GM13976 (cell line): Measurements from ENCODE around the gene RIN3.

ENCODE experiments used
- DNase-seq: peaks from one replicate; pipeline ENCODE4 v3.0.0; 2012; ENCODE audit warnings: low spot score
- CTCF ChIP-seq: IDR thresholded peaks from 2 replicates; pipeline ENCODE4 v1.5.1; 2012; ENCODE audit warnings: borderline replicate concordance, mild to moderate bottlenecking; ENCODE audit not compliant: insufficient read depth; ENCODE audit errors: extremely low read depth, missing control alignments, control extremely low read depth
- in situ Hi-C: fragments of 300-500 bp; cut with MboI; formaldehyde crosslinking; loops from one replicate; pipeline ENCODE4 v1.12.0; 2022; ENCODE audit warnings: low sequenced_read_pairs, mixed read lengths, inconsistent platforms; ENCODE audit not compliant: unreplicated experiment

The RIN3 gene

GRCh38 chr14:92658684-92659083 lies 145.1 kb downstream of the RIN3 start:
- in situ Hi-C loops = no loop called here
- DNase-seq = no peak
- no peak for TF ChIP-seq CTCF

GRCh38 chr14:92659765-92660561 lies 146.4 kb downstream of the RIN3 start:
- no peak for TF ChIP-seq CTCF
- no peak for DNase-seq
- in situ Hi-C loops = no loop called here

- in situ Hi-C loops = no loop called here
- no peak for DNase-seq
- no peak for TF ChIP-seq CTCF
Observed at GRCh38 chr14:92660571-92660970, 147.0 kb downstream of the RIN3 start.

GRCh38 chr14:92663049-92663448 lies 149.5 kb downstream of the RIN3 start:
- DNase-seq = no peak
- no peak for TF ChIP-seq CTCF
- in situ Hi-C loops = no loop called here

- no peak for DNase-seq
- in situ Hi-C loops = no loop called here
- no peak for TF ChIP-seq CTCF
Observed at GRCh38 chr14:92665661-92666110, 152.1 kb downstream of the RIN3 start.

- in situ Hi-C loops = no loop called here
- no peak for DNase-seq
- TF ChIP-seq CTCF = no peak
Observed at GRCh38 chr14:92666251-92666650, 152.7 kb downstream of the RIN3 start.
